HG03460 (cell line): ENCODE results near the gene ZNF407.

Source experiments
- ATAC-seq: cut with Tn5 transposase; IDR thresholded peaks from one replicate; pipeline ENCODE4 v1.9.1; 2021; ENCODE audit not compliant: unreplicated experiment

The ZNF407 gene

GRCh38 chr18:74778191-74778847, 180.6 kb downstream of the ZNF407 start:
- no peak for ATAC-seq

GRCh38 chr18:74784752-74785151, 187.1 kb downstream of the ZNF407 start:
- ATAC-seq = no peak

GRCh38 chr18:74785632-74786031, 188.0 kb downstream of the ZNF407 start:
- no peak for ATAC-seq

GRCh38 chr18:74788657-74789056, 191.0 kb downstream of the ZNF407 start:
- no peak for ATAC-seq

GRCh38 chr18:74789078-74789477, 191.4 kb downstream of the ZNF407 start:
- ATAC-seq = no peak

- no peak for ATAC-seq
Observed at GRCh38 chr18:74790451-74790850, 192.8 kb downstream of the ZNF407 start.

GRCh38 chr18:74791501-74792194, 194.0 kb downstream of the ZNF407 start:
- no peak for ATAC-seq

GRCh38 chr18:74793746-74794145, 196.1 kb downstream of the ZNF407 start:
- ATAC-seq = no peak

GRCh38 chr18:74795751-74796150, 198.1 kb downstream of the ZNF407 start:
- no peak for ATAC-seq

GRCh38 chr18:74796211-74796610, 198.5 kb downstream of the ZNF407 start:
- ATAC-seq = no peak

- ATAC-seq = peak; percentile 98
Observed at GRCh38 chr18:74796841-74797576, 199.3 kb downstream of the ZNF407 start.

GRCh38 chr18:74797577-74798151, 200.0 kb downstream of the ZNF407 start:
- ATAC-seq = peak; percentile 34

GRCh38 chr18:74799542-74799941, 201.9 kb downstream of the ZNF407 start:
- no peak for ATAC-seq

GRCh38 chr18:74800098-74800497, 202.4 kb downstream of the ZNF407 start:
- ATAC-seq = no peak

GRCh38 chr18:74803117-74803516, 205.4 kb downstream of the ZNF407 start:
- no peak for ATAC-seq

GRCh38 chr18:74803769-74804168, 206.1 kb downstream of the ZNF407 start:
- ATAC-seq = no peak

GRCh38 chr18:74804677-74805076, 207.0 kb downstream of the ZNF407 start:
- no peak for ATAC-seq

GRCh38 chr18:74806073-74806472, 208.4 kb downstream of the ZNF407 start:
- no peak for ATAC-seq

- ATAC-seq = peak; percentile 95
Observed at GRCh38 chr18:74806700-74807416, 209.2 kb downstream of the ZNF407 start.

- ATAC-seq = no peak
Observed at GRCh38 chr18:74817576-74817975, 219.9 kb downstream of the ZNF407 start.
